ENCODE data around the gene ZSWIM1.
"Not testable (repeated sequence)": the region's sequence is repeated elsewhere in the genome, so short reads cannot be mapped to it uniquely, and the experiment has no call there.

Gene ZSWIM1

DNA sequence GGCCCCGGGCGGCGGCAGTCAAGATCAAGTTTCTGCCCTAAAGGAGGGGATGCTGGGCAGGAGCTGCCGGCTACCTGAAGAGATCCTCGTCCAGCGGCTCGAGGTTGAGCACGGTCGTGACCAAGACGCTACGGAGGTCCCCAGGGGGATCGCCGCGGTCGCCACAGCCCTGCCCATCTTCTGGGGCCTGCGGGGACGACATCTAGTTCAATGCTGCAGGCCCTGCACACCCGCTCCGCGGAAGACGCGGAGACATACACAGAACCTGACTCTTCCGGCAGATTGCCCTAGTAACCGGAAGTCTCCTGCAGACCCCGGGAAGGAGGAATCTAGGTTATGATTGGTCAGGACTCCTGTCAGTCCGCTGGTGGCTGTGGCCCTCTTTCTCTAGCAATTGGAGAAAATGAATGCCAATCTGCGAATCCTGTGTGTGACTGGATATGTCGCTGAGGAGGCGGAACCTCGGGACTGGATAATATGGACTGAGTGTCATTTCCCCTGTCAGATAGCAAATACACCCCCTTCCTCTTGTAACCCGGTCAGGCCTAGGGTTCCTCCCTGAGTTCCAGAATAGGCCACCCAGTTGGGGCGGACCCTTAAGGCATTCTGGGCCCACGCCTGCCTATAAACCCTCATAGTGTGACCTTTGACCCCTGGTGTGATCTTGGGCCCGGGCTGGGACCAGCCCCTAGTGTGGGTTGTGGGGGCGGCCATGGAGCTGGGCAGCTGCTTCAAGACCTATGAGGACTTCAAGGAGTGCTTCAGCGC lies 23.7 kb upstream of the ZSWIM1 start, which contains the start of the genes ACOT8 and ZSWIM3:
TSS of gene ACOT8 (minus strand) at position 279 of the 768 bp plus-strand sequence. CDS start at position 202, 77 bp downstream.
TSS of gene ZSWIM3 (plus strand) at position 501 of the 768 bp plus-strand sequence. CDS start at position 713, 212 bp downstream.
- peak; percentile 99 for DNase-seq (ENCODE audit: low spot score)

DNA sequence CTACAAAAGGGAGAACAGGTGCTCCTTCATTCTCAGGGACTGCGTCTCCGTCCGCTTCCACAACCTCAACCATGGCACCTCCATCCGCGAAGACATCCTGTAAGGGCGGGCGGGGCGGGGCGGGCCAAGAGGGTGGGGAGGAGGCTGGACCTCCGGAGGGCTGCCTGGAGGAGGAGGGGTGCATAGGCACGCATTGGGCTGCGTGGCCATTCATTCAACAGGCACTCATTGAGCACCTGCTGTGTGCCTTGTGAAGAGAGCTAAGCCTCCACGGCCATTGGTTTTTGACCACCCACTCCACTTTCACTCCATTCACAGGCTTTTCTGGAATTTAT lies 23.2 kb upstream of the ZSWIM1 start:
- no peak for DNase-seq (ENCODE audit: low spot score)

DNA sequence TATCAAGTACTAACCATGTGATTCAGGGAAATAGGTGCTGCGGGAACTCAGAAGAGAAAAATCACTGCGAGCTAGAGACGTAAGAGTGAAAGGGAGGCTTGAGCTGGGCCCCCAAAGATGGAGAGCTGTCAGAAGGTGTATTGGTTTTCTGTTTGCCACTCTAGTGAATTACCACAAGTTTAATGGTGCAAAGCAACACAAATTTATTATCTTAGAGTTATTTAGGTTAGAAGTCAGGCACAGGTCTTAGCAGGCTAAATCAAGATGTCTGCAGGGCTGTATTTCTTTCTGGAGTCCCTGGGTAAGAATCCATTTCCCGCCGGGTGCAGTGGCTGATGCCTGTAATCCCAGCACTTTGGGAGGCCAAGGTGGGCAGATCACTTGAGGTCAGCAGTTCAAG lies 21.1 kb upstream of the ZSWIM1 start:
- no peak for DNase-seq (ENCODE audit: low spot score)

DNA sequence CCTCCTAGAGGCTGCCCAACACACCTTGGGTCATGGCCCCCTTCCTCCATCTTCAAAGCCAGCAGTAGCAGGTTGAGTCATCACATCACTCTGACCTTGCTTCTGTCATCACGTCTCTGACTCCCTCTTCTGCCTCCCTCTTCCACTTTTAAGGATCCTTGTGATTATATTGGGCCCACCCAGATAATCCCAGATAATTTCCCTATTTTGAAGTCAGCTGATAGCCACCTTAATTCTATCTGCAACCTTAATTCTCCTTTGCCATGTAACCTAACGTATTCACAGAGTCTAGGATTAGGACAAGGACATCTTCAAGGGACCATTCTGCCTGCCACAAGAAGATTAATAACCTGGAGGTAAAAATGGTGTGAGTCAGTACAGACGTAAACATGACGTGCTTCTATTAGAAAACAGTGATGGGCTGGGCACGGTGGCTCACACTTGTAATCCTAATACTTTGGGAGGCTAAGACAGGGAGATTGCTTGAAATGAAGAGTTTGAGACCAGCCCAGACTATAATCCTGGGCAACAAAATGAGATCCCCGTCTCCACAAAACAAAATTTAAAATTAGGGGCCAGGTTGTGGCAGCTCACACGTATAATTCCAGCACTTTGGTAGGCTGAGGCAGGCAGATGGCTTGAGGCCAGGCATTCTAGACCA lies 20.3 kb upstream of the ZSWIM1 start:
- DNase-seq (ENCODE audit: low spot score) = peak; percentile 7

DNA sequence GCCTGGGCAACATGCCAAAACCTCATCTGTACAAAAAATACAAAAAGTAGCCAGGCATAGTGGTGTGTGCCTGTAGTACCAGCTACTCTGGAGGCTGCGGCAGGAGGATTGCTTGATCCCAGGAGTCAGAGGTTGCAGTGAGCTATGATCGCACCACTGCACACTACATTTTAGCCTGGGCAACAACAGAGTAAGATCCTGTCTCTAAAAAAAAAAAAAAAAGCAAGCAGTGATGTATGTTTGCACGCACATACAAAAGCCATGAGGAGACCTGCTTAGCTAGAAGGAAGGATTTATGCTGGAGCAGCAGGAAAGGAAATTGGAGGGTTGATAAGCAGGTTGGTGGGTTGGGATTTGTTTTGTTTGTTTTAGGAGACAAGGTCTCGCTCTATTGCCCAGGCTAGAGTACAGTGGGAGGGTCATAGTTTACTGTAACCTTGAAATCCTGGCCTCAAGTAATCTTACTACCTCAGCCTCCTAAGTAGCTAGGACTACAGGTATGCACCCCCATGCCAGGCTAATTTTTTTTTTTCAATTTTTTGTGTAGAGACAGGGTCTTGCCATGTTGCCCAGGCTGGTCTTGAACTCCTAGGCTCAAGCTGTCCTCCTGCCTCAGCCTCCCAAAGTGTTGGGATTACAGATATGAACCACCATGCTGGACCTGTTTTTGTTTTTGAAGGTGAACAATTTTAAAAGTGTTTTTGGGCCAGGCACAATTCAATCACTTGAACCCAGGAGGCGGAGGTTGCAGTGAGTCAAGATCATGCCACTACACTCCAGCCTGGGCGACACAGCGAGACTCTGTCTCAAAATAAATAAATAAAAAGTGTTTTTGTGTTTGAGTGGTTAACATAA lies 19.6 kb upstream of the ZSWIM1 start:
- no peak for DNase-seq (ENCODE audit: low spot score)

GRCh38 chr20:45863543-45864470 lies 17.2 kb upstream of the ZSWIM1 start:
- DNase-seq (ENCODE audit: low spot score) = no peak

DNA sequence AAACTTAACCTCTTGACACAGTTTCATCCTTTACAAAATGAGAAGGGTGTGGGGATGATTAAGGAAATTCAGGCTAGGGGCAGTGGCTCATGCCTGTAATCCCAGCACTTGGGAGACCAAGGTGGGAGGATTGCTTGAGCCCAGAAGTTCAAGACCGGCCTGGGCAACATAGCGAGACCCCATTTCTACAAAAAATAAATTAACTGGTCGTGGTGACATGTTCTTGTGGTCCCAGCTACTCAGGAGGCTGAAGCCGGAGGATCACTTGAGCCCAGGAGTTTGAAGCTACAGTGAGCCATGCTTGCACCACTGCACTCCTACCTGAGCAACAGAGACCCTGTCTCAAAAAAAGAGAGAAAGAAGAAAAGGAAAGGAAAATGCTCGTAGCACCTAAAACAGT lies 14.6 kb upstream of the ZSWIM1 start:
- DNase-seq (ENCODE audit: low spot score) = no peak

- no peak for DNase-seq (ENCODE audit: low spot score)
Measured at GRCh38 chr20:45867136-45867818, 13.8 kb upstream of the ZSWIM1 start.

GRCh38 chr20:45867819-45868176 lies 13.2 kb upstream of the ZSWIM1 start:
- peak; percentile 18 for DNase-seq (ENCODE audit: low spot score)

DNA sequence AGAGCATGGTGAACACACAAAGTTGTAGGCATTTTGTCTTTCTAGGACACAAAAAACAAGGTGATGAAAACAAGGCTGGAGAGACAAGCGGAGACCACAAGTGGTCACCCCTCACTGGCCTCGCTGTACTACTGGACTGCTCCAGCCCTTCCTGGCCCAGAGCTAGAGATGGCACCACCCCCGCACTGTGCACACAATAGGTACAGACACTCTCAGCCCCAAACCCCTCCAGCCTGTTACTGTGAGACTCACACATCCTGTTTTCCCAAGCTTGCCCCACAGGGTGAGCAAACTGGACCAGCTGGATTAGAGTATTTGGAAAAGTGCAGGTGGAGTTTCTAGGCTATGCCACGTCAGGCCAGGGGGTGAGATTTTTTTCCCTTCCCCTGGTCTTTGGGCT lies 8.4 kb upstream of the ZSWIM1 start:
- no peak for DNase-seq (ENCODE audit: low spot score)

- DNase-seq (ENCODE audit: low spot score) = no peak
Measured at GRCh38 chr20:45873409-45874103, 7.5 kb upstream of the ZSWIM1 start.

DNA sequence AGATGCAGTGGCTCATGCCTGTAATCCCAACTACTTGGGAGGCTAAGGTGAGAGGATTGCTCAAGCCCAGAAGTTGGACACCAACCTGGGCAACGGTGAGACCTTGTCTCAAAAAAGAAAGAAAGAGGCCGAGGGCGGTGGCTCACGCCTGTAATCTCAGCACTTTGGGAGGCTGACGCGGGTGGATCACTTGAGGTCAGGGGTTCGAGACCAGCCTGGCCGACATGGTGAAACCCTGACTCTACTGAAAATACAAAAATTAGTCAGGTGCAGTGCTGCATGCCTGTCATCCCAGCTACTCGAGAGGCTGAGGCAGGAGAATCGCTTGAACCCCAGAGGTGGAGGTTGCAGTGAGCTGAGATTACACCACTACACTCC lies 6.9 kb upstream of the ZSWIM1 start:
- not testable (repeated sequence) for DNase-seq (ENCODE audit: low spot score)

- DNase-seq (ENCODE audit: low spot score) = no peak
Measured at GRCh38 chr20:45874576-45874975, 6.5 kb upstream of the ZSWIM1 start.

GRCh38 chr20:45878076-45878761 lies 2.8 kb upstream of the ZSWIM1 start:
- DNase-seq (ENCODE audit: low spot score) = no peak

- DNase-seq (ENCODE audit: low spot score) = no peak
Measured at GRCh38 chr20:45882469-45883099, 1.6 kb downstream of the ZSWIM1 start.

DNA sequence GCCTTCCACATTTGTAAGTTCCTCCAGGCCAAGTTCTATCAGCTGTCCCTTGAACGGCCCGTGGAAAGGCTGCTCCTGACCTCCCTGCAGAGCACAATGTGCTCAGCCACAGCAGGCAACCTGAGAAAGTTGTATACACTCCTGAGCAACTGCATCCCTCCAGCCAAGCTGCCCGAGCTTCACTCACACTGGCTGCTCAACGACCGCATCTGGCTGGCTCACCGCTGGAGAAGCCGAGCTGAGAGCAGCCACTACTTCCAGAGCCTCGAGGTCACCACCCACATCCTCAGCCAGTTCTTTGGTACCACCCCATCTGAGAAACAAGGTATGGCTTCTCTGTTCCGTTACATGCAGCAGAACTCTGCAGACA lies 2.1 kb downstream of the ZSWIM1 start:
- DNase-seq (ENCODE audit: low spot score) = no peak

DNA sequence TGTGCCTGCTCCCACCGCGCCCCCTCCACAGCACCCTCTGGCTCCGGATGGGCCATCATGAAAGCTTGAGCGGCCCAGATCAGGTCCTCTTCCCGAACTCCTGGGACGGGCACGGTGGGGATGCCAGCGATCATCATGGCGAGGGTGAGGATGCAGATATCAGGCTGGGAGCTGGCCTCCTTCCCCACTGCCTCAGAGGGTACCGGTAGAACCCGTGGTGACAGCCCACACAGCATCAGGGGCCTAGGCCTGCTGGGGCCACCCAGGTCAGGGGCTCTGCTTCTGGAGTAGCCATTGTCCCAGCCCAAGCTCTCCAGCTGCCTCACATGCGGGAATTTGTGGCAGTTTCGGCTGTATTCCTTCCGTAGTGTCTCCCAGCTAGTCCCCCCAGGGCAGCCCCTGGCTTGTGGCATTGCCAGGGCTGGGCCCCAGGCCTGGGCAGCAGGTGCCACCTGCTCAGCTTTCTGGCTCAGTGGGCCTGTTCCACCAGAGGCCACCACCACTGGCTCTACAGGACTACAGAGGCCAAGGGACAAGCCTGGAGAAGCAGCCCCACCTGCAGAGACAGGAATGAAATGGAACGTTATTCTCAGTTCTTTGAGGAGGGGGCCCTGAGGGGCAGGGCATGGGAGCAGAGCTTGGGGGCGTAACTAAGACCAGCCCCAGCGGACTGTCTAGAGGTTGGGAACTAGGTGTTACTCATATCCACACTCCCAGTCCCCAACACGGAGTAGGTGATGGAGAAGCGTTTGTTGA lies 5.7 kb downstream of the ZSWIM1 start:
- no peak for DNase-seq (ENCODE audit: low spot score)

- no peak for DNase-seq (ENCODE audit: low spot score)
Measured at GRCh38 chr20:45887346-45887715, 6.3 kb downstream of the ZSWIM1 start, which contains the start of gene SPATA25. Gene SPATA25 (minus strand): TSS chr20:45887622. CDS start chr20:45887590, 32 bp downstream.

DNA sequence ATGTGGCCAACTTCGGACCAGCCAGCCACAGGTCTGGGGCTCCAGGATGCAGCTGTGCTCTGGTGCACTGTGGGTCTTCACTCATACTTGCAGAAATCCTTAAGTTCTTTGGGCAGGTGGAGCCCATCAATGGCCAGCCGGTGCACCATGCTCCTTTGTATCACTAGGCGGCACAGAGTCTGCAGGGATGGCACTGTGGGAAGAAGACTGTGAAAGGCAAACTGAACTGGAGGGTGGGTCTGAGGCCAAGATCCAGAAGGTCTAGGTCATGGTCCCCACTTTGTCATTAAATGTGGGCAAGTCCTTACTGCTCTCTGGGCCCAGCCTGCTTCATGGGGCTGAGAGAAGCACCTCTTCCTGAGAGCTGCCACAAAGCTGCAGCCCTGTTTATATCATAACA lies 7.7 kb downstream of the ZSWIM1 start:
- DNase-seq (ENCODE audit: low spot score) = no peak

Measured in LoVo (cell line).